GM19463 (cell line): Measurements from ENCODE around the gene C6orf89.

ENCODE experiments used
- ATAC-seq: cut with Tn5 transposase; IDR thresholded peaks from one replicate; pipeline ENCODE4 v1.9.1; 2021; ENCODE audit warnings: mild to moderate bottlenecking, moderate library complexity; ENCODE audit not compliant: unreplicated experiment

C6orf89 gene

DNA sequence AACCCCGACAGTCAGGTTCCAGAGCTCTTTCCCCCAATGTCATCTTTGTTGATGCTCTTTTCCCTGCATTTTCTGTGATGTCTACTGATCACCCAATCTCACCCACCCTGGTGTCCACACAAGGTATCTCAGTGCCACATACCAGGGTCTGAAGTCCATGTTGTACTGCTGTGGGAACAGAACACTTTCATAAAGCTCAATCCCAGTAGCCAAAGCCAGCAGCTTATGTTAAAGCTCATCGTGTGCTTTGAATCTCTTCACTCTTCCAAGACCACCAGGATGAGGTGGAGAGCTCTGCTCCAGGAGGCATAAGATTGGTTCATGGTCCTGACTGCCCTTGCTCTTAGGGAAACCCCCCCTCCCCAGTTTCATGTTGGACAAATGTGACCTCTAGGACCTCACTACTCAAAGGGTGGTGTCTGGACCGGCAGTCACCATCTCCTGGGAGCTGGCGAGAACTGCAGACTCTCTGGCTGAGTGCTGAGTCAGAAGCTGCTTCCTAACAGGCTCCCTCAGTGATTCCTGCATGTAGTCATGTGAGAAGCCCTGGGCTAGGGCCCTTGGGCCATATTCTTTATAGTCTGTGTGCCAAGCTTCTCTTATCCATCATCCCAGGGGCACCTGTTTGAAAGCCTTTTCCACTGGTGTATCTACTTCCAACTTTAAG is 33.1 kb upstream of the C6orf89 start:
- ATAC-seq = no peak

DNA sequence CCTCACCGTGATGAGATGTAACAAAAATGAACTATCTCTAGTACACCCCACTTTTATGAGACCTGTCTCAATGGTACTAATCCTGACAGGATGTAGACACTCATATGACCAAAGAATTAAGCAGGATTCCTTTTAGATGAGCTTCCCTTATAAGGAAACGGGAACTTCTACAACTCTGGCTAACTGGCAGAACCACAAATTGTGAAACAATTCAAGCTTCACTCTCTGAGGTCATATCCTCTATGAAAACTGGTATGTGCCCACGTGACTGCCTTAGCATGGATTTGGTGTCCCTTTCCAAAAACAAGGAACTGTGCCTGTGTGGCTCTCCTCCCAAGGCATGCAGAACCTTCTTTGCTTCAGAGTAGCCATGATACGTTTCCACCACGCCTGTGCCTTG is 32.4 kb upstream of the C6orf89 start:
- no peak for ATAC-seq

DNA sequence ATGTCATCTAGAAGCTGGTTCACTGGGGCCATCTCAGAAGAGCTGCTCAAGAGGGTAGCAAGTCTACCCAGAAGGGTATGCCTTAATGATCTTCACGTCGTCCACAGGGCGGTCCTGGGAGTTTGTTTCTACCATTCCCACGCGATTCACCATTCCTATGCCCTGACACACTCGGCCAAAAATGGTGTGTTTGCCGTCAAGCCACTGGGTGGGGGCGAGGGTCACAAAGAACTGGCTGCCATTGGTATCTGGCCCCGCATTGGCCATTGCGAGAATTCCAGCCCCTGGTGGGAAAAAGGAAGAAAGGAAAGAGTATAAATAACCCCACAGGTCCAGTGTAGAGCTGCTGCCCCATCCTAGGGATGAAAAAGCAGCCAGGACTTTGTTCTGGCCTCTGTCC is 30.0 kb upstream of the C6orf89 start:
- ATAC-seq = no peak

DNA sequence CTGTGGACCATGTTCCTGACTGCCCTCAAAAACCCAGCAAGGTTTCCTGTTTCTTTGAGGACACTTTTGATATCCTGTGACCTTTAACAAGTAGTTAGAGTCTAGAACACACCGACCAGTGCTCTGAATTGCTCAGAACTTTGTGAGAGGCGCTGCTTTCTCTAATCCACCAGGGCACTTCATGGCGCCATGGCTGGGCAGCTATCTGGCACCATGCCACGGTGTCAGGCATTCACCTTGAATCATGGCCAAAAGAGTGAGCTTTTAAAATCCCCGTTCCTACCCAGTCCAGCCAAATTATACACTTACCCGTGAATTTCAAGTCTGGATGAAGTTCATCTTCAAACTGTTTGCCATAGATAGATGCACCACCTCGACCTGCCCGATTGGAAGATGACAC is 29.5 kb upstream of the C6orf89 start:
- no peak for ATAC-seq

DNA sequence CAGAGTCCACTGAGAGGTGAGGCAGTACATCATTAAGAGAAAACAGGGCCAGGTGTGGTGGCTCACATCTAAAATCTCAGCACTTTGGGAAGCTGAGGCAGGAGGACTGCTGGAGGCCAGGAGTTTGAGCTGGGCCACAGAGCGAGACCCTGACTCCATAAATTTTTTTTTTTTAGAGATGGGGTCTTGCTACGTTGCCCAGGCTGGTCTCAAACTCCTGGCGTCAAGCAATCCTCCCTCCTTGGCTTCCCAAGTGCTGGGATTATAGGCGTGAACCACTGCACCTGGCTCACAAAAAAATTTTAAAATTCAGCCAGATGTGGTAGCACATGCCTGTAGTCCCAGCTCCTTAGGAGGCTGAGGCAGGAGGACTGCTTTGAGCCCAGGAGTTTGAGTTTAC is 28.4 kb upstream of the C6orf89 start:
- ATAC-seq = no peak

DNA sequence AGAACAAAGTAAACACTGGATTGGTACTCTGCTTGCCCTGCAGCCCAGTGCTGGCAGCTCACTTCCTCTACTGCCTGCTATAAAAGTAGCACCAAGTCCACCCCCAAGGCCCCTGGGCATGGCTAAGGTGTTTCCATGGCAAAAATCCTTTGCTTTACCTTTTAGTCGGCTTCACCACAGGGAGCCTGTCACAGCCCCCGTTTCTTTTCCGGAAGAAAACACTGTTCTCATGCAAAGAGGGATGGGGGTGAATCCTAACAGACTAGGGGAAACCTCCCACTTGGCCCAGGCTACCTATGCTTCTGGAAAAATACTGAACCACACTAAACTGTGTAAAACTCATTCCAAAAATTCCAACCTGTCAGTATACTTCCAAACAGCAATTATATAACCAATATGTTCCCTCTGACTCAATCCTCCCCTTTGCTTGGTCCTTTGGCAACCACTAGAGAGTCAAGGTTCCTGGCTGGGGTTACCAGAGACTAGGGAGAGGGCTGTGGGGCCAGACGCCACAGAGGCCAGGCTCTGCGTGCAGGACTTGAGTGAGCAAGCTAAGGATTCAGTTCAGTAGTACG is 27.3 kb upstream of the C6orf89 start:
- no peak for ATAC-seq

DNA sequence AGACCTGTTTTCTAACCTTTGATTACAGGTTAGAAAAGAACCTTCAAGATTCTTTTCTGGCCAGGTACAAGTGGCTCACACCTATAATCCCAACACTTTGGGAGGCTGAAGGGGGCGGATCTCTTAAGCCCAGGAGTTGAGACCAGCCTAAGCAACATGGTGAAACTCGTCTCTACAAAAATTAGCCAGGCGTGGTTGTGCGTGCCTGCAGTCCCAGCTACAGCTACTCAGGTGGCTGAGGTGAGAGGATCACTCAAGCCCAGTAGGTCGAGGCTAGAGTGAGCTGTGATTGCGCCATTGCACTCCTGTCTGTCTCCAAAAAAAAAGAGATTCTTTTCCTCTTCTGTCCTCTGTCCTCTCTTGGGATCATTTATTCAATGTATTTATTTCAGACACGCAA is 25.6 kb upstream of the C6orf89 start:
- ATAC-seq = no peak

DNA sequence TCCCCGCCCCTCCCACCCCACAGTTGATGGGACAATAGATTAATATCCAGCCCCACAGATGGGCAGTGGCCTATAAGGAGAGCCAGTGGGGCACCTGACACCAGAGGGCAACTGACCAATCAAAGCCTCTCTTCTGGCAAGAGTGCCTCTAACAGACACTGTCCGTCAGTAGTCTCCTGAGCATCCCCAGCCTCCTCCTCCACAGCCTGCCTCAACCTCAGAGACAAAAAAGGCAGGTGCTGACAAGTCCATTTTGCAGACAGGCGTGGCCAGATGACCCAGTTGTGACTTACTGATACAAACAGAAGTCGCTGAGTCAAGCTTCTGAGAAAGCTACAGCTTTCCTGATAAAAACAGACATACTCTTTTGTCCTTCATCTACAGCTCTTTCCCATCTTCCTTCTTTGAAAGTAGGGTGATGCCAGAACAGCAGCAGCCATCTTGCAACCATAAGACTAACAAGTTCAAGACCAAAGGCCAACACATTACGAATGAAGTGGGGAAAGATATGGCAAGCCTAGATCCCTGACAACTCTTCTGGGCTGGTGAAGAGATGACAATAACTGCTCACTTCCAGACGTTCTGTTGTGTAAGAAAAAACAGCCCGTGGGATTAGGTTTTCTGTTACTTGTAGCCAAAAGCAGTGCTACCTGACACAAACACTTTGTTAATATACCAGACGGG is 23.4 kb upstream of the C6orf89 start:
- no peak for ATAC-seq

DNA sequence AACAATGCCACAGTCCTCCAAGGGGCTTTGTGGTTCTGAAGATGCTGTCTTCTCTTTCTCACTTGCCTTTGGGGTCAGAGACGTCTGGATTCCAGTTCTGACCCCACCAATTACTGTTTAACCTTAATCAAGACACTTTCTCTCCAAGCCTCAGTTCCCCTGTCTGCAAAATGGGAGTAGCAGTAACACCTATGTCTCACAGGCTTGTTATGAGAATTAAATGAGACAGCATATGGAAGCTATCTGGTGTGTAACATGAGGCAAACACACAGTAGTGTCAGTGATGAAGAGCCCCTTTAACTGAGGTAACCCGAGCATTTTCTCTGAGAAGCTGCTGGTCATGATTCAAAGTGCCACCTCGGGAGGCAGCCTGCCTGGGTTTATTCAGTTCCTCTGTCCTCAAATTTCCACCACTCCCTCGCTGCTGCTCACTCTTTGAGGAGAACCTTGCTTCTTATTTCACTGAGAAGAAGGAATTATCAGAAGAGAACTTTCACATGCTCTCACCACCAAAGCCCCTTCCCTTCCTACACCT is 22.8 kb upstream of the C6orf89 start:
- no peak for ATAC-seq

DNA sequence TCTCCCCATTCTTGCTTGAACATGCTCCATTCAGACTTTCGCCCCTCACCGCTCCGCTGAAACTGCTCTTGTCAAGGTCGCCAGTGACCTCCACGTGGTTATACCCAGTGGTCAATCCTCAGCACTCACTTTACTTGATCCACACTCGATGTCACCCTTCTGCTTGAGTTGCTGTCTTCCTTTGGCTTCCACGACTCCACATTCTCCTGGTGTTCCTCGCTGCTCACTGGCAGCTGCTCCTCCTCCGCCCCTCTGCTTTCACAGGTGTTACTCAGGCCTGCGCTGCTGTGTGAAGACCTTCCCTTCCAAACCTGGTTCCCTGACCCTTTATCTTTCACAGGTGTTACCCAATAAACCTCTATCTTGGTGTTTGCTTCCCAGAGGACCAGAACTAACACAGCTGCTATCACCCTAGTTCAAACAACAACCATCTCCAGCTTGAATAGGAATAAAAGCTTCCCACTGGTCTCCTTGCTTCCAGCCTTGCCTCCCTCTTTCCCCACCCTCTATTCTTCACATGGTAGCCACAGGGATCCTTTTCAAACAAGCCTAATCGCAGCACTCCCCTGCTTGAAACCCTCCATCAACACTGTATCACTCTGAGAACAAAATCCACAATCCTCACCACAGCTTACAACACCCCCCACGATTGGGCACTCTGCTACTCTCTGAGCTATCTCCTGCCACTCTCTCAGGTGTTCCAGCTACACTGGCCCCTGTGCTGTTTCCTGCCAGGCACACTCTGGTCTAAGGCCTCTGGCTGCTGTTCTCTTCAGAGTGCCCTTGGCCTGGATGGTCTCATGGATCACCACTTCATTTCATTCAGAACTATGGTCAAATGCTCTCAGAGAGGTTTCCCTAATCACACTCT is 21.8 kb upstream of the C6orf89 start:
- no peak for ATAC-seq

DNA sequence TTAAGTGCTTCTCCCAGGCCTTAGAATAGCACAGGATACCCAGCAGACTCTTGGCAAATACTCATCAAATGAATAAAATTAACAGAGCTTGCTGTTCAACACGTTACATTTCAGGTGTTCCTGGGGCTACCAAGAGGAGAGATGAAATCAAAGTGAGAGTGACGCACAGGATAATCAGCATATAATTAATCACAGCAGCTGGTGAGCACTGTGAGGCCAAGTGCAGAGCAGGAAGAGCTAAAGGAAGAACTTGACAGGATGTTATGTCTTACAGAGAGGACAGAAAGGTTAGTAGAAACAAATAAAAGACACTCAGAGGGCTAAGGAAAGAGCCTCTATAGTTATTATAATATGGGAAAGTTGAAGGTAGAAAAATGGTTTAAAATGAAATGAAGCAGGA is 19.9 kb upstream of the C6orf89 start:
- ATAC-seq = no peak

DNA sequence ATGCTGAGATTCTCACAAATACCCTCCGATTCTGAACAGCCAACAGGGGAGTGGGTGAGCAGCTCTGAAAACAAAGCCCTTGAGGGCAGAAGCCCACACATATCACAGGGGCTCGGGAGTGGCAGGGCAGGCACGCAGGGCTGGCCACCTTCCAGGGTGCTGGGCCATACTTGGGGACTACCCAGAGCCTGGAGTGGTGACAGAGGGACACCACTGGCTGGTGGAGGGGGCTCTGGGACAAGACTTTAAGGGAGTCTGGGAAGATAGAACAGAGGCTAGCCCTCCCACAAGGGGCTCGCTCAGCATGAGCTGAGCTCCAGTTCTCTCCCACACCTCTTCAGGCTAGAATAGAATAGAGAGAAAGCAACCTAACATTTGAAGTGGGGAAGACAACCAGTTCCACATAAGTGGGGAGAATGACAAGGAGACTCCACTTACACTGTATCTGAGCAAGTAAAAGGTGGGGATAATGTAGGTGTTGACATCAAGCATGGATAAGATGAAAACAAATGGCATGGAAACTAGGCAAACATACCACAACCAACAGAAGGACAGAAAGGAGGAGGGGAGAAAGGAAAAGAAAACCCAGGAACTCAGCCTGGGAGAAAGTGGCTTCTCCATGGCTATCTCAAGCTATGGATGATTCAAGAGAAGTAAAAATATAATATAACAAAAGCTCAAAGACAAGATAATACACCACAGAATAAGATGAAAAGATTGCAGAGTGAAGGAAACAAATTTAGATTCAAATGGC is 18.1 kb upstream of the C6orf89 start:
- ATAC-seq = no peak

DNA sequence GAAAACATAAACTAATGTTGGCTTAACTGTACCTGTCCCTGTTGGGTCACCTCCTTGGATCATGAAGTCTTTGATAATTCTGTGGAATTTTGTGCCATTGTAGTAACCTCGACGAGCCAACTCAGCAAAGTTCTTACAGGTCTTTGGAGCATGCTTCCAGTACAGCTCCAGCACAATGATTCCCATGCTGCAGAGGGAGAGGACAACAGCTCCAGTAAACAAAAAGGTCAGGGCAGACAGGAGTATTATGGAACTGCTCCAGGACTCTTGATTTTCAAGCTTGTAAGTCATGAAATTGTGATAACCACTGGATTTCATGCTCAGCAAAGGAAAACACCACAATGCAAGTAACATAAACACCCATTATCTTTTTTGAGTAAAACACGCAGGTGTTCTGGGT is 14.1 kb upstream of the C6orf89 start:
- no peak for ATAC-seq

DNA sequence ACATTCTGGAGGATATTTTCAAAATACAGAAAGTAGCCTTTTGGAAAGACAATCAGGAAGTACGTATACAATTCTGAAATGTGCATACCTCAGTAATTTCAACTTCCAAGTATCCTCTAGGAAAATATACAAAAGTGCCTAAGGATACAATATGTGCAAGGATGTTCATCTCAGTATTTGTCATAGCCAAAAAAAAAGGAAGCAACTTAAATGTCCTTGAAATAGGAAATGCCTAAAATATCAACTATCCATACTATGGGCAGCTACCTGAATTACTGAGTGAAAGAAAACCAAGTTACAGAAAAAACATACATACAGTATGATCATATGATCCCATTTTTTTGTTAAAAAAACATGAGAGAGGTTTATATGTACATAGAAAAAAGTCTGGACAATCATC is 12.6 kb upstream of the C6orf89 start:
- ATAC-seq = no peak

DNA sequence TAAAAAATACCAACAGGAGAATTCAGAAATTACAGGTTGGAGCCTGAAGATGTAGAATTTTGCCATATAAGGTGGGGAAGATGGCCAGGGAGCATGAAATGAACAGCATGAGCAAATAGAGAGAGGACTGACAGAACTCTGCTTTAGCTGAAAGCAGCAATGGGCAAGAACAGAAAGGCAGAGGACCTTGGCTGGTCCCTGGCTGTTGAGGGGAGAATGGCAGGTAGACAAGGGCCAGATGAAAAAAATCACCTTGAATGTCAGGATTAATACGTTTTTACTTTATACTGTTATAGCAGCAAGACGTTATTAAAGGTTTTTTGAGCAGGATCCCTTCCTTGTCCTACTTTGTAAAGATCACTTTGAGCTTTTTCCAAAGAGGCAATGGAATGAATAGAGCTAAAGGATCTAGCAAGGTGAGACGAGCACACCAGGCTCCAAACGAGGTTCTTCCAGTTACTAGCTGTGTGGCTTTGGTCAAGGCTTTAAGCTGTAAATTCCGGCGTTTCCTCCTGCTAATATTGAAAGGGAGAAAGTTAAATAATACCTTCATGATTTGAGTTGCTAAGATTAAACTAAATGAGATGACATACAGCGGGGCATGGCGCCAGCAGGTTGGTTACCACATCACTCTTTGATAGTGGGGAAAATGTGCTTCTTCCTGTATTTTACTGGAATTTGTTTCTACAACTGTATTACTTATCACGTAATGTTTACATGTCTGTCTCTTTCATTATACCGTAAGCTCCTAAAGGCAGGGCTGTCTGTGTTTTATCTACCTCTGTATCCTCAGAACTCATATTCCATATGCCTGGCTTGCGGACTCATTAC is 11.9 kb upstream of the C6orf89 start:
- ATAC-seq = no peak

DNA sequence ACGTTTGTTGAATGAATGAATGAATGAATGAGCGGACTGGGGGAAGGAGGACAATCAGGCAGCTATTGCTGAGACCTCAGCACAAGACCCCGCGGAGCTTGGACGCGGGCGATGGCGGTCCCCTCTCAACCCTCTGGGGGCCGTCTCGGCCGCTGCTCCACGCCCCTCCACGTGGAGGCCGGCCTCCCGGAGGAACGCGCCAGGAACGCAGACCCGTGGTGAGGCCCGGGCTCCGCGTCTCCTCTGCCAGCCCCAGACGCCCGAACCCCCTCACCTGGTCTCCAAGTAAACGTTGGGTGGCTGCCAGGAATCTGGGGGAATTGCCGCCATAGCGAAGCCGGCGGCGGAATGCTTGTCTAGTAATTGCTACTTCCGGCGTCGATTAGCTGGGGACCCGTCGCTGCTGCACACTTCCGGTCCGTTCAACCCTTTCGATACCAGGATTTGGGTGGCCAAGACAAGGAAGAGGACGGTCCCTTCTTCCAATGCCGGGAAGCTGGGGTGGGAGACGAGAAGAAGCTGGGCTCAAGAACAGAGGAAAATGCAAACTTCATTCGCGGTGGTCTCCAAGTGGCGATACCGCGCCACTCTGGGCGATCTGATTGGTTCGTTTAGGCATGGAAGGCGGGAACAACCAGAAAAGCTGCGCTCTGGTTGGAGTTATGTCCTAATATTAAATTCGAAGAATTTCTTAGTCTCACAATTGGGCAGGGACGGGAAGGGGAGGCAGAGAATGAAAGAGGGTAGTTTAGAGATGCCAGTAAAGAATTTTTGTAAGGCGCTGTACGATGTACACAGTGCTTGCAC is 11.1 kb upstream of the C6orf89 start, which contains the start of gene PPIL1:
Gene PPIL1, minus strand, starts transcription at position 361 of the 807 bp plus-strand sequence. Its CDS starts 31 bp downstream, at position 330.
- peak; percentile 83 for ATAC-seq

DNA sequence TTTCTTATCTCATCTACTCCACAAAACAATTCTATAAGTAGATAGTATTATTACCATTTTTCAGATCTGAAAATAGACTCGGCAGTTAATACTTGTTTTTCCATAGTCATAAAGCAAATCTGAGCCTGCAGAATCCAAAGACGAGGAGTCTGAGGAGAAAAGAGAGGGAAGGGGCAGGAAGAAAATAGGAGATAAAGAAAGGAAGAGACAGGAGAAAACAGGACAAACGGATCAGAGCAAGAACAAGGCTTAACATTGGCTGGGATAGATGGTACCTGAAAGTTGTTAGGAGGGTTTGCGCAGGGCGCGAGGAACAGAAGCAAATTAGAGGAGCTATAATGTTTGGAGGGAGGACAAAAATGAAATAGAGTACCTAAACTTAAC is 10.5 kb upstream of the C6orf89 start:
- no peak for ATAC-seq

DNA sequence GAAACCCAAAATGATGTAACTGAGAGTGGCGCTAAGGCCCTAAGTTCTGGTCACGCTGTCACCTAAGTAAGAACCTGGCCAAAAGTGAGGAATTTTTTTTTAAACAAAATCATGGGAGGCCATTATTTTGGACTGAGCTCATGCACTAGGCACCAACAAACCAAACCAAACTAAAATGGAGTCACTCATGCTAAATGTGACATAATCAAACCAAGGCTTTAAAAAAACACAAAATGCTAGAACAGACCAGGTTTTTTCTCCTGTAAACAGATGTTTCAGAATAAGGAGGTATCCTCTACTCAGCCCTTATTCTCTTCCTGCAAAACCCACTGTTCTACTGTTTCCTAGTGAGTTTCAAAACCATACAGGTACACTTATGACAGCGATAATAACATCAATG is 1.1 kb upstream of the C6orf89 start:
- ATAC-seq = no peak
